Esophagus squamous epithelium (tissue), 5 donors: ENCODE data around the gene MYO1C. TPM values are rescaled to one million over a fixed set of nuclear protein-coding genes. Genes with fewer than 3 reads are reported as not detected.

Experiments
- DNase-seq: peaks from one replicate; lab custom pipeline; 2025; lab: John Stamatoyannopoulos, UW
- H3K27ac ChIP-seq, 4 donors: fragments of 200-600 bp; sonication (generic); one replicate each; pipeline ENCODE4 v1.5.1; 2016 to 2019; ENCODE audit warnings: mild to moderate bottlenecking in 1 of 4
- H3K27me3 ChIP-seq, 4 donors: fragments of 200-600 bp; sonication (generic); 1 replicate in 3 of 4; 2 replicates in 1 of 4; pipeline versions ENCODE4 v1.5.1 to v1.6.0; 2017 to 2021; ENCODE audit warnings: antibody characterized with exemption in 1 of 4
- H3K36me3 ChIP-seq, 3 donors: fragments of 200-600 bp; sonication (generic); one replicate each; pipeline ENCODE4 v1.5.1; 2016 to 2019
- H3K4me1 ChIP-seq, 3 donors: fragments of 200-600 bp; sonication (generic); one replicate each; pipeline ENCODE4 v1.5.1; 2017 to 2019
- H3K4me3 ChIP-seq, 4 donors: fragments of 200-600 bp; sonication (generic); 1 replicate in 3 of 4; 2 replicates in 1 of 4; pipeline ENCODE4 v1.5.1; 2016 to 2019; ENCODE audit warnings: mild to moderate bottlenecking in 2 of 4, moderate library complexity in 1 of 4
- H3K9me3 ChIP-seq, 3 donors: fragments of 200-600 bp; sonication (generic); one replicate each; pipeline ENCODE4 v1.5.1; 2016 to 2019
- POLR2A ChIP-seq, 4 donors: fragments of 450-650 bp; IDR thresholded peaks; one replicate each; pipeline ENCODE4 v1.6.1; 2017; ENCODE audit warnings: antibody characterized with exemption in 4 of 4, mild to moderate bottlenecking in 4 of 4, moderate library complexity in 3 of 4
- WGBS, 2 donors: methylation state at CpG; one replicate each; pipeline ENCODE4 v1.1.5; 2018; 5-methylcytosine and 5-hydroxymethylcytosine counted together
- intact Hi-C: fragments of 100-400 bp; cut with DNase I; formaldehyde crosslinking; loops from one replicate; pipeline ENCODE4 v1.15.0; 2022
- total RNA-seq, 4 donors: library from RNA; depleted of rRNA; stranded (reverse); fragments of >200 nt; gene quantifications; one replicate each; pipeline ENCODE4 v1.1.0, GENCODE V29; 2016
- TF ChIP-seq, protein P1 (sequence below), 6 experiments: fragments of 450-650 bp in 4 of 6; fragments of 200-600 bp in 2 of 6; sonication (generic) in 2 of 6; IDR thresholded peaks; one replicate each; pipeline ENCODE4 v1.5.1; 2016 to 2019; ENCODE audit warnings: antibody characterized with exemption in 6 of 6, mild to moderate bottlenecking in 4 of 6, moderate library complexity in 4 of 6
- donor health status: DM: yes; HTN: yes; CAD: no.

Gene MYO1C
- total RNA-seq, 4 donors from 2014 or later, result 62.0 to 80.5 (median 64.2) TPM

DNA sequence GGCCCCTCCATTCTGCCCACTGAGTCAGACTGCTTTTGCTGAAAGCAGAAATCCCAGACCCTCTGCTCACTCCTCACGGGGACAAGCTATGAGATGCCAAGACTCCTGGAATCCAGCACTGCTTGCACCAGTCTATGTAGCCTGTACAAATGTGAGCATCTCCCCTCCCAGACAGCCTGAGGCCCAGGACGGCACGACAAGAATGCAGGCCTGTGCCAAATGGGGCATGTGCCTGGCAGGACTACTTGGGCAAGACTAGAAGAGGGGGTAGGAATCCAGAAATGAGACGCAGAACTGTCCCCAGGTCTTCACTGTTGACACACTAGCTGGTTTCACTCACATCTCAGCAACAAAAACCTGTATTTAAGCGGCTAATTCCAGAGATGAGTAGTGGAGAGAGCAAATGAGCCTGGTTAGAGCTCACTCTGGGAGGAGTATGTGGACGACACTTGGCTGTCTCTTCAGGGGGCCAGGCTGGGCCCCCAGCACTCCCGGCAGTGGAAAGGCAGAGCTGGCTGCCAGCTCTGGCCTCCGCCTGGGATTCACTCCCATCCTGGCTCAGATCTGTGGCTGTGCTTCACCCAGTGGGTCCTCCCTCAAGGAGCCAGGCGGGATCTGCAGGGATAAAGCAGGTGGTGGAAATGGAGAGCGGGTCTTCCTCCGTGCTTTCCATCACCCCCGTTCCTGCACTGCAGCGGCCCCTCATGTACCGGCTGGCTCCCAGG, 2.9 kb upstream of the MYO1C start:
- H3K9me3 ChIP-seq, result no peaks in the 10 kb centered on the region
- H3K27me3 ChIP-seq, result no peaks in the 10 kb centered on the region
- H3K4me1 ChIP-seq, result peaks cover 23 to 54% (median 36%) of the 10 kb centered on the region in 3 donors
- no peak for TF ChIP-seq POLR2A (IDR thresholded peaks at IDR 0.05)
- TF ChIP-seq, protein P1, sequence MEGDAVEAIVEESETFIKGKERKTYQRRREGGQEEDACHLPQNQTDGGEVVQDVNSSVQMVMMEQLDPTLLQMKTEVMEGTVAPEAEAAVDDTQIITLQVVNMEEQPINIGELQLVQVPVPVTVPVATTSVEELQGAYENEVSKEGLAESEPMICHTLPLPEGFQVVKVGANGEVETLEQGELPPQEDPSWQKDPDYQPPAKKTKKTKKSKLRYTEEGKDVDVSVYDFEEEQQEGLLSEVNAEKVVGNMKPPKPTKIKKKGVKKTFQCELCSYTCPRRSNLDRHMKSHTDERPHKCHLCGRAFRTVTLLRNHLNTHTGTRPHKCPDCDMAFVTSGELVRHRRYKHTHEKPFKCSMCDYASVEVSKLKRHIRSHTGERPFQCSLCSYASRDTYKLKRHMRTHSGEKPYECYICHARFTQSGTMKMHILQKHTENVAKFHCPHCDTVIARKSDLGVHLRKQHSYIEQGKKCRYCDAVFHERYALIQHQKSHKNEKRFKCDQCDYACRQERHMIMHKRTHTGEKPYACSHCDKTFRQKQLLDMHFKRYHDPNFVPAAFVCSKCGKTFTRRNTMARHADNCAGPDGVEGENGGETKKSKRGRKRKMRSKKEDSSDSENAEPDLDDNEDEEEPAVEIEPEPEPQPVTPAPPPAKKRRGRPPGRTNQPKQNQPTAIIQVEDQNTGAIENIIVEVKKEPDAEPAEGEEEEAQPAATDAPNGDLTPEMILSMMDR (IDR thresholded peaks at IDR 0.05), result no peak
- DNase-seq, result no peak
- peak overlapping the region; percentile 34 to 98 (median 91) for H3K27ac ChIP-seq
- peaks cover 0 to 51% (median 8%) of the 10 kb centered on the region in 3 donors for H3K36me3 ChIP-seq
- intact Hi-C loops, result no loop called here
- H3K4me3 ChIP-seq, result no peak overlapping the region
- 55 to 65% methylated on average over 12 of the region's 14 CpGs for WGBS, 2 donors

DNA sequence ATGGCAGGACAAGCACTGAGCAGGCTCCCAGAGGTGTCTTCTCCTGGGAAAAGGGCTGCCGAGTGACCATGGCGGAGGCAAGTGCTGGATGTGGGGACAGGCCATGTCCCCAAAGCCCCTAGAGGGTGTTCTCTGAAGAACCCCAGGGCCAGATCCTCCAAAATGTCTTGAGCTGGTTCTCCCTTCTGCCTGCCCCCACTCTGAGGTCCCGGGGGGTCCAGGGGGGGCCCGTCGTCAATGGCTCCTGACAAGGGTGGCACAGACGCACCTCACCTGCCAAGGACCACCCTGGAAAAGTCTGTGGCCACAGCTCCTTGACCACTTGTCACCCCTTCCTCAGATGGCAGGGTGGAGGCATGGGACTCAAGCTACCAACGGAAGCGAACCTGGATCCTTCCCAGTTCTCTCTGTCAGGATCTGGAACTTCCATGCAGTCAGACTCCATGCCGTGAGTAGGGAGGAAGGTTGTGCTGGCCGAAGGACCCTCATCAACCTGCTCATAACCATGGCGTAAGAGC, 2.3 kb upstream of the MYO1C start:
- 88% methylated on average over 7 of the region's 11 CpGs; no CpG with 5 or more reads in 1 of the 2 donors for WGBS, 2 donors
- H3K36me3 ChIP-seq, result peaks cover 0 to 50% (median 8%) of the 10 kb centered on the region in 3 donors

DNA sequence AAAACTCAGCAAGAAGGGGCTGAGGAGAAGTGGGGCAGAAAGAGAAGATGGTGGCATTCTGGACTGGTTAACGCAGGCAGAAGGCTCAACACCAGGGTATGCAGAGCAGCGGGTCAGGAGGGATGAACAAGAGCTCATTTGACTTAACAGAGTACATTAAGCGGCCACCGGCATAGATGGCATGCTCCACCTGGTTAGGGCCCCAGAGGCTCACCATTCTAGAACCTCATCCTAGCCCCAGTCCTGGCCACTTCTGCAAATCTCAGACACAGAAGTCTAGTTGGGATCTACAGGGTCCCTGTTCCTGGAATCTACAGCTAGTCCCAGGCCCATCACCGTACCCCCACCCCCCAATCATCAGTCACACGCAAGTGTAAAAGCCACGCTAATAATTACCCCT, 1.7 kb upstream of the MYO1C start:
- intact Hi-C loops, result no loop called here
- 91 to 95% methylated on average over 7 of the region's 7 CpGs for WGBS, 2 donors
- TF ChIP-seq, protein P1 (IDR thresholded peaks at IDR 0.05), result no peak
- TF ChIP-seq POLR2A (IDR thresholded peaks at IDR 0.05), result no peak
- DNase-seq, result no peak
- no peaks in the 10 kb centered on the region for H3K27me3 ChIP-seq
- H3K4me3 ChIP-seq, result no peak overlapping the region
- H3K27ac ChIP-seq, result peak overlapping the region; percentile 34 to 98 (median 91)
- H3K9me3 ChIP-seq, result no peaks in the 10 kb centered on the region
- H3K36me3 ChIP-seq, result peaks cover 0 to 45% (median 8%) of the 10 kb centered on the region in 3 donors
- peaks cover 26 to 66% (median 45%) of the 10 kb centered on the region in 3 donors for H3K4me1 ChIP-seq

More for the DNA sequence above, 2.3 kb upstream of the MYO1C start:
- intact Hi-C loops, result no loop called here
- no peak for DNase-seq
- no peak for TF ChIP-seq POLR2A (IDR thresholded peaks at IDR 0.05)
- TF ChIP-seq, protein P1 (IDR thresholded peaks at IDR 0.05), result no peak
- Histone ChIP-seq H3K27ac (peak overlapping the region; percentile 34 to 98 (median 91)), H3K4me1 (peaks cover 26 to 60% (median 43%) of the 10 kb centered on the region in 3 donors), H3K4me3 (no peak overlapping the region), H3K27me3 (no peaks in the 10 kb centered on the region), H3K9me3 (no peaks in the 10 kb centered on the region)

DNA sequence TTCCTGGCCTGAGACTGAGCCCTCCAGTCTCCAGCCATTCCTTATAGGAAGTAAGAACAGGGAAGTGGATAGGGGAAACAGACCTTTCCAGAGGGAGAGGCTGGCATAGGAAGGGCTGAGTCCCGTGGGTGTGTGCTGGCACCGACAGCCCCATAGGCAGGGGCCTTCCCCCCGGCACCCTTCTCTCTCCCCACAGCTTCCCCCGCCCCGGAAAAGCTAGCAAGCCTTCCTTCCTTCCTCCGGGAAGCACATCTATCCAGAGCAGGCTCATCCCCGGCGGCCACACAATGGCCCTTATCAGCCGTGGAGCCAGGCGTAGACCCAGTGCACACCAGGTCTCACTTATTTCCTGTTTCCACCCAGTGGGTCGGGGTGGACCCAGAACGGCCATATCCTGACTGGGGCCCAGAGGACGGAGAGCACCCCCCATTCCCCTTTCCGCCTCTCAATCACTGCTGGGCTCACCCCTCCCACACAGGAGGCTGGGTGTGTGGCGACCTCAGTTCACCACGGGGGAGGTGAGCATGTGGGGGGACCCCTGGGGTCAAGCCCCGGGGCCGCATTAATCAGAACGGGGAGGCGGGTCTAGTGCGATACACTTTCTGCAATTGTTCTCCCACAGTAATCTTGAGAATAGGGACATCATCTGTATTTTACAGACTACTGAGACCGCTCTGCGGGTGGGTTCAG, 950 bp upstream of the MYO1C start:
- TF ChIP-seq, protein P1 (IDR thresholded peaks at IDR 0.05), result no peak
- no peak for TF ChIP-seq POLR2A (IDR thresholded peaks at IDR 0.05)
- Histone ChIP-seq H3K4me1 (peaks cover 33 to 74% (median 53%) of the 10 kb centered on the region in 3 donors), H3K4me3 (peak overlapping the region in 2 of 4 donors; percentile 63 to 91), H3K27me3 (no peaks in the 10 kb centered on the region), H3K9me3 (no peaks in the 10 kb centered on the region), H3K36me3 (peaks cover 0 to 39% (median 8%) of the 10 kb centered on the region in 3 donors), H3K27ac (peak overlapping the region; percentile 84 to 98 (median 97))
- WGBS, 2 donors, result 70 to 94% methylated on average over 4 to 7 of the region's 23 CpGs
- no peak for DNase-seq
- intact Hi-C loops, result no loop called here
